Transverse colon (tissue), 4 donors: ENCODE measurements around the gene LILRA6. TPM values are rescaled to one million over a fixed set of nuclear protein-coding genes. Genes with fewer than 3 reads are reported as not detected.
"Not testable (repeated sequence)": the region's sequence is repeated elsewhere in the genome, so short reads cannot be mapped to it uniquely, and the experiment has no call there.

Experiments
- DNase-seq: peaks from one replicate; pipeline ENCODE4 v3.0.0-alpha.2; 2019
- H3K27ac ChIP-seq, 4 donors: fragments of 200-600 bp; sonication (generic); 2 replicates each; pipeline ENCODE4 v1.5.1; 2016 to 2018; ENCODE audit warnings: inconsistent platforms in 4 of 4
- H3K27me3 ChIP-seq: fragments of 200-600 bp; sonication (generic); 2 replicates; pipeline ENCODE4 v1.5.1; 2017; ENCODE audit warnings: inconsistent platforms
- H3K36me3 ChIP-seq, 4 donors: fragments of 200-600 bp; sonication (generic); 2 replicates each; pipeline ENCODE4 v1.5.1; 2017 to 2019; ENCODE audit warnings: inconsistent platforms in 4 of 4
- H3K4me1 ChIP-seq, 4 donors: fragments of 200-600 bp; sonication (generic); 2 replicates each; pipeline ENCODE4 v1.5.1; 2017 to 2020; ENCODE audit warnings: inconsistent platforms in 4 of 4
- H3K4me3 ChIP-seq, 4 donors: fragments of 200-600 bp; sonication (generic); 1 replicate in 1 of 4; 2 replicates in 3 of 4; pipeline versions ENCODE4 v1.5.1 to v1.6.1; 2017 to 2019; ENCODE audit warnings: inconsistent platforms in 4 of 4
- H3K9me3 ChIP-seq, 2 donors: fragments of 200-600 bp; sonication (generic); 2 replicates each; pipeline ENCODE4 v1.5.1; 2017 to 2019; ENCODE audit warnings: inconsistent platforms in 2 of 2
- EP300 ChIP-seq: sonication (generic); formaldehyde crosslinking; IDR thresholded peaks from one replicate; pipeline ENCODE4 v1.6.1; 2017; ENCODE audit warnings: antibody characterized with exemption, low read depth
- POLR2A ChIP-seq: fragments of 450-650 bp; IDR thresholded peaks from one replicate; pipeline ENCODE4 v1.6.1; 2016; ENCODE audit warnings: antibody characterized with exemption, mild to moderate bottlenecking, moderate library complexity
- POLR2AphosphoS5 ChIP-seq, 3 donors: sonication (generic); formaldehyde crosslinking; IDR thresholded peaks; one replicate each; pipeline ENCODE4 v1.6.1; 2016; ENCODE audit warnings: antibody characterized with exemption in 3 of 3
- WGBS, 2 donors: methylation state at CpG; one replicate each; pipeline ENCODE4 v1.1.5; 2018; ENCODE audit warnings: low coverage in 1 of 2; 5-methylcytosine and 5-hydroxymethylcytosine counted together
- in situ Hi-C, 4 donors: fragments of 200-750 bp; cut with MboI; loops; one replicate each; pipeline versions ENCODE4 v1.15.0 to v1.15.1; 2017; ENCODE audit warnings: low sequenced_read_pairs in 3 of 4, low pct_ligation_motif_present in 1 of 4, low pct_unique_long_range_greater_than_20kb in 1 of 4
- intact Hi-C: fragments of 100-400 bp; cut with DNase I; formaldehyde crosslinking; loops from one replicate; pipeline ENCODE4 v1.15.1; 2023; ENCODE audit warnings: low total_unique reads
- total RNA-seq, 4 donors: library from RNA; depleted of rRNA; stranded (reverse); fragments of >200 nt; gene quantifications; one replicate each; pipeline ENCODE4 v1.1.0, GENCODE V29; 2016
- TF ChIP-seq, protein P1 (sequence below), 5 experiments: fragments of 200-600 bp in 3 of 5; fragments of 450-650 bp in 2 of 5; sonication (generic) in 3 of 5; IDR thresholded peaks; 1 replicate in 2 of 5; 2 replicates in 3 of 5; pipeline ENCODE4 v1.5.1; 2016 to 2017; ENCODE audit warnings: antibody characterized with exemption in 5 of 5, inconsistent platforms in 3 of 5, mild to moderate bottlenecking in 2 of 5, moderate library complexity in 1 of 5

LILRA6 gene
- 1 to 10 TPM in 2 of 4 donors, under 1 TPM in 1, not detected in 1; 0.79 to 1.4 (median 1.1) TPM for total RNA-seq

DNA sequence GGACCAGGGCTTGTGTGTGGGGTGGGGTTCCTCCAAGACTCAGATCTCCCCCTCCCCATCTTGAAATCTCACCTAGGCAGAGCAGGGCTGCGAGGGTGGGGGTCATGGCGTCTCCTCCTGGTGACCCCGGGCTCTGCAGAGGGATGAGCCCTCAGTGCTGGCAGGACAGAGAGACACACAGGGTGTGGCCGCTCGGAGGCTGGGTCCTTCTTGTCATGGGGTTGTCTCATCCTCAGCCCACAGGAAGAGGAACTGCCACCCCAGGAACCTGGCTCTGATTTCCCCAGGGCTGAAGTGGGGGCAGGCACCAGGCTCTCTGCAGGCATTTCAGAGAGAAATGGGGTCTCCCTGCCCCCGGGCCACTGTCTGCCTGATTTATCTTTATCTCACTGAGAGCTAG is at the start of gene LILRA6:
Gene LILRA6 (minus strand): TSS at position 145 of the 400 bp plus-strand sequence.
- not testable (repeated sequence) for H3K4me3 ChIP-seq

DNA sequence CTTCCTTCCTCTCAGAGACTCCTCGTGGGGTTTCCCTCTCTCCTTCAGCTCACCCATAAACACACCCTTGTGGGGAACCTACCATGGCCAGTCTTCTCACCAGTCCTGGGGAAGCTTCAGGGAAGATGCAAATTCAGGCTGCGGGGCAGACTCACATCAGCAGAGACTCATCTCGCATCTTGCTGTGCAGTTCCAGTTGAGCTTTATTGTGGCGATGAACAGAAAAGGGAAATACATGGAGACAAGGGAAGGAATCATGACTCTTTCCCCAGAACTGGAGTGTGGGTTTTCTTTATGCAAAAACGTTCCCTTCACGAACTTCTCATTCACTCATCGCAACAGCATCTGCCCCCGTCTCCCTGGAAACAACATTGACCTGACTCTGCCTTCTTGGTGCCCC is 46.6 kb upstream of the LILRA6 start:
- H3K27ac ChIP-seq, intact Hi-C loops, H3K9me3 ChIP-seq, in situ Hi-C loops, H3K4me1 ChIP-seq, DNase-seq, H3K4me3 ChIP-seq, H3K27me3 ChIP-seq, H3K36me3 ChIP-seq: not testable (repeated sequence)
- WGBS, 2 donors: 58 to 80% methylated on average over 6 to 8 of the region's 8 CpGs

More for the DNA sequence above, at the start of gene LILRA6:
- in situ Hi-C loops, H3K4me1 ChIP-seq, H3K27ac ChIP-seq, H3K27me3 ChIP-seq, H3K36me3 ChIP-seq, H3K9me3 ChIP-seq, DNase-seq, intact Hi-C loops: not testable (repeated sequence)
- no CpG with 5 or more reads among the region's 6 CpGs for WGBS, 2 donors

DNA sequence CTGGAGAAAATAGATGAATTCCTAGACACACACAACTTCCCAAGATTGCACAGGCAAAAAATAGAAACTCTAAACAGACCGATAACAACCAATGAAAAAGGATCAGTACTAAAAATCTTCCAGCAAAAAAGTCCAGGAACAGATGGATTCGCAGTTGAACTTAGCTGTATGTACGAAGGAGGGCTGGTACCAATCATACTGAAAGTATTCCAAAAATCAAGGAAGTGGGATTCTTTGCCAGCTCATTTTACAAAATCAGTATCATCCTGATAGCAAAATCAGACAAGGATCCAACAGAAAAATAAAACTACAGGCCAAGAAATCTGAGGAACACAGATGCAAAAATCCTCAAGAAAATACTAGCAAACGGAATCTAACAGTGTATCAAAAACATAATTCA is 44.9 kb upstream of the LILRA6 start:
- TF ChIP-seq, protein P1, sequence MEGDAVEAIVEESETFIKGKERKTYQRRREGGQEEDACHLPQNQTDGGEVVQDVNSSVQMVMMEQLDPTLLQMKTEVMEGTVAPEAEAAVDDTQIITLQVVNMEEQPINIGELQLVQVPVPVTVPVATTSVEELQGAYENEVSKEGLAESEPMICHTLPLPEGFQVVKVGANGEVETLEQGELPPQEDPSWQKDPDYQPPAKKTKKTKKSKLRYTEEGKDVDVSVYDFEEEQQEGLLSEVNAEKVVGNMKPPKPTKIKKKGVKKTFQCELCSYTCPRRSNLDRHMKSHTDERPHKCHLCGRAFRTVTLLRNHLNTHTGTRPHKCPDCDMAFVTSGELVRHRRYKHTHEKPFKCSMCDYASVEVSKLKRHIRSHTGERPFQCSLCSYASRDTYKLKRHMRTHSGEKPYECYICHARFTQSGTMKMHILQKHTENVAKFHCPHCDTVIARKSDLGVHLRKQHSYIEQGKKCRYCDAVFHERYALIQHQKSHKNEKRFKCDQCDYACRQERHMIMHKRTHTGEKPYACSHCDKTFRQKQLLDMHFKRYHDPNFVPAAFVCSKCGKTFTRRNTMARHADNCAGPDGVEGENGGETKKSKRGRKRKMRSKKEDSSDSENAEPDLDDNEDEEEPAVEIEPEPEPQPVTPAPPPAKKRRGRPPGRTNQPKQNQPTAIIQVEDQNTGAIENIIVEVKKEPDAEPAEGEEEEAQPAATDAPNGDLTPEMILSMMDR (IDR thresholded peaks at IDR 0.05): no peak
- TF ChIP-seq POLR2A (no peak), POLR2AphosphoS5 (IDR thresholded peaks at IDR 0.05) (no peak), EP300 (no peak)
- Histone ChIP-seq H3K4me3 (no peak overlapping the region), H3K9me3 (no peaks in the 10 kb centered on the region), H3K36me3 (no peaks in the 10 kb centered on the region), H3K27ac (no peak overlapping the region), H3K4me1 (no peaks in the 10 kb centered on the region), H3K27me3 (no peaks in the 10 kb centered on the region)
- in situ Hi-C loops (no loop called here), intact Hi-C loops (no loop called here)
- WGBS, 2 donors: 55 to 67% methylated on average over 4 of the region's 4 CpGs
- no peak for DNase-seq

DNA sequence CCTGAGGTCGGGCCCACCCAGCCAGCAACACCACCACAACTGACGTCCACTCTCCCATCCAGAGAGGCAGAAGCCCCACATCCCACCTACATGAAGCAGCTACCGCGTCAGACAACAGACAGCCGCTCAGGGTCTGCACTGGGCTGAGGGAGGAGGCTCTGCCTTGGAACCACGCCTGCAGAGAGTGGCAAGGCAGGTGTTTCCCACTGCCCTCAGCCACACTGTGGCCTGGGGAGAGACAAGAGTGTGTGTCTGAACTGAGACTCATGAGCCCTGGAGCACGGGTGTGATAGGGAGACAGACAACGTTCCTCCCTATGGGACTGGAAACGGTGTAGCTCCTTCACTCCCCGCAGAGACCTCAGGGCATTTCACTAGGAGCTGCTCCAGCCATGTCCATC is 43.7 kb upstream of the LILRA6 start:
- 53% methylated on average over 3 of the region's 10 CpGs; no CpG with 5 or more reads in 1 of the 2 donors for WGBS, 2 donors
- H3K9me3 ChIP-seq, intact Hi-C loops, H3K4me3 ChIP-seq, in situ Hi-C loops, H3K27ac ChIP-seq, H3K36me3 ChIP-seq, DNase-seq, H3K4me1 ChIP-seq, H3K27me3 ChIP-seq: not testable (repeated sequence)

DNA sequence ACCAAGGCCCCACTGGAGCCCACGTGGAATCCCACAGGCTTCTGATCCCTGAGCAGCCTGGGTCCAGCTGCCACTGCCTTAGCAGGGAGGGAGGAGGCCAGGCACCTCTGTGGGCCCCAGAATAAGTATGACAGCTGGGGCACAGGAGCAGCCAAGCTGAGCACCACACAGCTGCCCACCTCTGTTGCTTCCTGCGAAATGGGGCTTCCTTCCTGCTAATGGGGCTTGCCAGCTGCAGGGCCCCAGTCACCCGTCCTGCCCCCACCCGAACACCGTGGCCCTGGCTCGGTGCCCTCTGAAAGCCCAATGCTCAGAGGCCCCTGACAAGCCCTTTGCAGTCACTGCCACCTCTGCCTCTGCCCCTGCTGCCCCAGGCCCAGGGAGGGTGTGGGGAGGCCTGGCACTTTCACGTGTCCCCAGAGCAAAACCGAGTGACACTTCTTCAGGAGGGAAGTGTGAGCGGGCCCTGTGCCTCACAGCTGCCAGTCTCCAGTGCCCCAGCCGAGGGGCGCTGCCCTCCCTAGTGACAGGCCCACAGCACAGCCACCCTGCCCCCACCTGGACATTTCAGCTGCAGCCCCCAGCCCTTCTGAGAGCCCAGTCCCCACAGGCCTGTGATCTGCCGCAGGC is 43.0 kb upstream of the LILRA6 start:
- DNase-seq, H3K9me3 ChIP-seq, in situ Hi-C loops, intact Hi-C loops, H3K36me3 ChIP-seq, H3K4me3 ChIP-seq, H3K27ac ChIP-seq, H3K27me3 ChIP-seq, H3K4me1 ChIP-seq: not testable (repeated sequence)
- 54% methylated on average over 7 of the region's 12 CpGs; no CpG with 5 or more reads in 1 of the 2 donors for WGBS, 2 donors

DNA sequence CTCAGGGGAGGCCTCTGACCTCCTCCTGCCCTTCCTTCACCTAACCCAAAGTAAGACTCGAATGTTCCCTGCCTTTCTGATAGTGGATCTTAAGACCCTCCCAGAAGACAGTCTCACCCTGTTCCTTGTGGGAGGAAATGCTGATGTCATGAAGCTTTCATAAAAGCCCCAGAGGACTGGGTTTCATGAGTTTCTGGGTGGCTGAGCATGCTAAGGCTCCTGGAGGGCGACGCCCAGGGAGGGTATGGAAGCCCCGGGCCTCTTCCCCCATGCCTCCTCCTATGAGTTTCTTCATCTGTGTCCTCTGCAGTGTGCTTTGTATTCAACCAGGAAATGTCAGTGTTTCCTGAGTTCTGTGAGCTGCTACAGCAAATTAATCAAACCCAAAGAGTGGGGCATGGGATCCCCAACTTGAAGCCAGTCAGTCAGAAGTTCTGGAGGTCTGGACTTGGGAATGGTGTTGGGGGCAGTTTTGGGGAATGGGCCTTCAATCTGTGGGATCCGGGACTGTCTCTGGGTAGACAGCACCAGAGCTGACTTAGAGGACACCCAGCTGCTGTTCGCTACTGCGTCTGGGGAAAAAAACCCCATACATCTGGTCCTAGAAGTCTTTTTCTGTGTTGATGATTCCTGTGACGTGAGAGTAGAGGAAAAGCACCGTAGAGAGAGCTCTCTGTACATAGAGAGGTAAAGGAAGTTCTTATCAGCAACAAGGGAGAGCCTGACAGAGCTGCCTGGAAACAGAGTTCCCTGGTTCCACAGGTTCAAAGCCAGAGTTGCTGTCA is 40.3 kb upstream of the LILRA6 start:
- no peaks in the 10 kb centered on the region for H3K9me3 ChIP-seq
- 51% methylated on average over 9 of the region's 9 CpGs; no CpG with 5 or more reads in 1 of the 2 donors for WGBS, 2 donors
- intact Hi-C loops: no loop called here
- in situ Hi-C loops: loop anchor here in 1 of 4 donors (5.0 kb wide), 1 partner anchor 304 kb away; no protein-coding TSS in a partner anchor
- no peaks in the 10 kb centered on the region for H3K27me3 ChIP-seq
- no peak overlapping the region for H3K27ac ChIP-seq
- no peak for DNase-seq
- no peak overlapping the region for H3K4me3 ChIP-seq
- no peaks in the 10 kb centered on the region for H3K36me3 ChIP-seq
- TF ChIP-seq POLR2A (no peak), EP300 (no peak), POLR2AphosphoS5 (IDR thresholded peaks at IDR 0.05) (no peak)
- TF ChIP-seq, protein P1 (IDR thresholded peaks at IDR 0.05): no peak
- H3K4me1 ChIP-seq: no peaks in the 10 kb centered on the region

DNA sequence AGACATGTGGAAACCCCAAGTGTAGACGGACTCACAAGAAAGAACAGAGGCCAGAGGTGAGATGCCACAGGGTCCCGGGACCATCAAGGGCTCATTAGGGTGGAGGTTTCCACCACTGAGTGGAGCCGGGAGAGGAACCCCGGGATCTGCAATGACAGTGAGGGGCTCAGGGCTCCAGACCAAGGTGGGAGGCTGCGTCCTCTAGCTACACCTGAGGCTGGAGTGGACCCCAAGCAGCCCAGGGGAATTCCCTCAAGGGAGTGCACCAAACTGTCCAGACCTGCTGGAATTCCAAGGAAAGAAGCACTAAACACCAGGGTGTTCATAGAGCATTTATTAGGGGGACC is 39.1 kb upstream of the LILRA6 start:
- H3K36me3 ChIP-seq, H3K27ac ChIP-seq, H3K27me3 ChIP-seq, H3K9me3 ChIP-seq, H3K4me3 ChIP-seq, DNase-seq, intact Hi-C loops, H3K4me1 ChIP-seq: not testable (repeated sequence)
- WGBS, 2 donors: 73 to 80% methylated on average over 2 to 5 of the region's 5 CpGs
- in situ Hi-C loops: loop anchor here in 1 of 4 donors (5.0 kb wide), 1 partner anchor 306 kb away; no protein-coding TSS in a partner anchor
